Measurements from ENCODE around the gene MRFAP1.

MRFAP1 gene

DNA sequence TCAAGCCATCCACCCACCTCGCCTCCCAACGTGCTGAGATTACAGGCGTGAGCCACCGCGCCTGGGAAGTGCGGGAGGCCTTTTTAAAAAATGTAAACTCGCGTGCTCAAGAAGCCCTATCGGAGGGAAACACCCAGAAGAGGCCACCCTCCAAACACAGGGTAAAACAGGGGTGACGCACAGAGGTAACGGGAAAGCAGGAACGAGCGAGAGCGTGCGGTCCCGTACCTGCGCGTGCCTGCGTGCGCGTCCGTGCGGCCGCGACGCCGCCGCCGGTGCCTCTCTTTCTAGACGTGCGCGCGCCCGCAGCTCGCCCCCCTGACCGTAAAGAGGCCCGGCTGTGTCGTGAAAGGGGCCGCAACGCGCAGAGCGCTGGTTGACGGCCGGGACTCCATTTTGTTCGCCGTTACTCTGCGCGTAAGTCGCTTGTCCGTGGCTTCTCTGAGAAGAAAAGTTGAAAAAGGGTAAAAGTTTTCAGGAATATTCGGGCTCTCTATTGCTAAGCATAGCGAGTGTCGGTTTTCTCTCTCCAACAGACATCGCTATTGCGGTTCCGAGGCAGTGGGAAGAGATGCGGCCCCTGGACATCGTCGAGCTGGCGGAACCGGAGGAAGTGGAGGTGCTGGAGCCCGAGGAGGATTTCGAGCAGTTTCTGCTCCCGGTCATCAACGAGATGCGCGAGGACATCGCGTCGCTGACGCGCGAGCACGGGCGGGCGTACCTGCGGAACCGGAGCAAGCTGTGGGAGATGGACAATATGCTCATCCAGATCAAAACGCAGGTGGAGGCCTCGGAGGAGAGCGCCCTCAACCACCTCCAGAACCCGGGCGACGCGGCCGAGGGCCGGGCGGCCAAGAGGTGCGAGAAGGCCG, at the start of gene MRFAP1:
TSS of gene MRFAP1 (plus strand) at position 394 of the 872 bp plus-strand sequence. CDS start at position 572, 178 bp downstream.
- peak; percentile 75 for DNase-seq (ENCODE audit: low read depth)

DNA sequence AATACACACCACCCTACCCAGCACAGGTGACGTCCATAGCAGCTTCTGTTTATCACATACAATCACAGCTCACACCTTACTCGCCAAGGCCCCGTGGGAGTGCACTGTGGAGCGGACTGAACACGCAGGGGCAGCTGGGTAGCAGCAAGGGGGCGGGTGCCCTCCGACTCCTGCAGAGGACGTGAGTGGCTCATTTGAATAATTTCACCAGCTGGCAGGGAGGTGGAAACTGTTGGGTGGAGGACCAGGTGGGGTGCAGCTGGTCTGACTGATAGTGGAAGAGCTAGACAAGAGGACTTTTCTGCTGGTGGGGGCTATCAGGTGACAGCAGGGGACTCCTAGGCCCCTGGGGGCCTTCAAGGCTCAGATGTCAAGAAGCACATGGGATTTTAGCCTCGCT, 49.2 kb upstream of the MRFAP1 start:
- no peak for DNase-seq (ENCODE audit: low read depth)

DNA sequence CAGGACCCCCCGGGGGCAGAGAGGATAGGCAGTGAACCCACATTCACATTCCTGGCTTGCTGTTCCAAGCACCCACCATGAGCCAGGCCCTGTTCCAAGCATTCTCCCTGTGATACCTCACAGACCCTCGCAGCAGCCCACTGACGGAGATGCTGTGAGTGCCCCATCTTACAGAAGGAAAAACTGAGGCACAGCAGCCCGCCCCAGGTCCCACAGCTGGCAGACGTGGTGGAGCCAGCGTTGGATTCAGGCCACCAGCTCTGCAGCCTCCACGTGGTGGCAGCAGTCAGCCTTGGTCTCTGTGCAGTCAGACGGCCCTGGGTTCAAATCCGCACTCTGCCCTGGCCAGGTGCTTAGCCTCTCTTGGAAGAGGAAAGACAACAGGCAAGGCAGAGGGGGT, 48.7 kb upstream of the MRFAP1 start:
- no peak for DNase-seq (ENCODE audit: low read depth)

DNA sequence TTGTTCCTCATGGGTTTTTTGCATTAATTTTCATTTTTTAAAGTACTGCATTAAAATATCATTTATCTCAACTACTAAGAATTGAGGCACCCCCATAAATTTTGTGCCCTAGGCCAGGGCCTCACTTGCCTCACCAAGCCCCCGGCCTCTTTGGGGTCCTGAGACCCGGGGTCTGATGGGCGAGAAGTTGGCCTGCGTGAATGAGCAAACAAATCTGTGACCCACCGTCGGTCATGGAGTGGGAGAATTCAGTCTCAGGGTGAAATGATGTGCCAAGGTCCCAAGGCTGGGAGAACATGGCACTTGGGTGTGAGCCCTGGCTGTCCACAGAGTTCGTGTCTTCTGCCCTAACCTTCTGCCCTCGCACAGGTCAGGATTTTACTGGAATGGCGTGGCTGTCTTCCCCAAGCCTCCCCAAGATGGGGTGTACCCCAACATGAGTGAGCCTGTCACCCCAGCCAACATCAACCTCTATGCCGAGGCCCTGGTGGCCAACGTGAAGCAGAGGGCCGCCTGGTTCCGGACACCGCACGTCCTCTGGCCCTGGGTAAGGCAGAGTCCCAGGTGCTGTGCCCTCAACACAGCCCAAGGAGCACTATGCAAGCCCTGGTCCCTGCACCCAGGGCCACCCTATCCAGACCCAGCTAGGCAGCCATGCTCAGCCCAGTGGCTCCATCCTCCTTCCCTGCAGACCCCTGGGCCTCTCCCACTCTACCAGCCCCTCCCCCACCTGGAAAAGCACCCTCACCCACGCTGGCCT, 47.5 kb upstream of the MRFAP1 start:
- no peak for DNase-seq (ENCODE audit: low read depth)

DNA sequence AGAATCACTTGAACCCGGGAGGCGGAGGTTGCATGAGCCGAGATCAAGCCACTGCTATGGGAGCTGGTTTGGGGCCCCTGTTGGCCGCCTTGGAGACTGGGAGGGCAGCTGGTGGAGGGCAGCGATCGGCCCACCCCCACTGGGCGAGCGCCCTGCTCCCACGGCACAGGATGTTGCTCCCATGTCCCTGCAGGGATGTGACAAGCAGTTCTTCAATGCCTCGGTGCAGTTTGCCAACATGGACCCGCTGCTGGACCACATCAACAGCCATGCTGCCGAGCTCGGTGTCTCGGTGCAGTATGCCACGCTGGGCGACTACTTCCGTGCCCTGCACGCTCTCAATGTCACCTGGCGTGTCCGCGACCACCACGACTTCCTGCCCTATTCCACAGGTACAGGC, 46.1 kb upstream of the MRFAP1 start:
- no peak for DNase-seq (ENCODE audit: low read depth)

DNA sequence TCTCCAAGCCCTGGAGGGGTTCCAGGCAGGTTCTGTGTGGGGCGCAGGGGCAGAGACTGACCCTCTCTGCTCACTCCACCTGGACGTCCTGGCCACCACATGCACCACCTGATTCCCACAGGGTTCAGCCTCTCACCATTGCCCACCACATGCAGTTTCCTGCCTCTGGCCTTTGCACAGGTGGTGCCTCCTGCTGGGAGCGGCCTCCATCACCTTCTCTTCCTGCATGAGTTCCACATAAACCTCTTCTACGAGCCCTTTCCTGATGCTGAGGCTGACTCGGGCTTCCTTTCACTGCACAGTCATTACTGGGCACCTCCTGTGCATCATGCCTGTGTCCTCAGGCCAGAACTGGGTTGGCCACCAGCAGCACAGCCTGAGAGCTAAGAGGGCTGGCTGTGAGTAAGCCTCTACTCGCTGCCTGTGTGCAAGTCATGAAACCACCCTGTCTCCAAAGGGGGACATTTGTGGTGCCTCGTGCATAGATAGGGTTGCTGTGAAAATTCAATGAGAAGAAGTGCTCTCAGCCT, 45.6 kb upstream of the MRFAP1 start:
- no peak for DNase-seq (ENCODE audit: low read depth)

DNA sequence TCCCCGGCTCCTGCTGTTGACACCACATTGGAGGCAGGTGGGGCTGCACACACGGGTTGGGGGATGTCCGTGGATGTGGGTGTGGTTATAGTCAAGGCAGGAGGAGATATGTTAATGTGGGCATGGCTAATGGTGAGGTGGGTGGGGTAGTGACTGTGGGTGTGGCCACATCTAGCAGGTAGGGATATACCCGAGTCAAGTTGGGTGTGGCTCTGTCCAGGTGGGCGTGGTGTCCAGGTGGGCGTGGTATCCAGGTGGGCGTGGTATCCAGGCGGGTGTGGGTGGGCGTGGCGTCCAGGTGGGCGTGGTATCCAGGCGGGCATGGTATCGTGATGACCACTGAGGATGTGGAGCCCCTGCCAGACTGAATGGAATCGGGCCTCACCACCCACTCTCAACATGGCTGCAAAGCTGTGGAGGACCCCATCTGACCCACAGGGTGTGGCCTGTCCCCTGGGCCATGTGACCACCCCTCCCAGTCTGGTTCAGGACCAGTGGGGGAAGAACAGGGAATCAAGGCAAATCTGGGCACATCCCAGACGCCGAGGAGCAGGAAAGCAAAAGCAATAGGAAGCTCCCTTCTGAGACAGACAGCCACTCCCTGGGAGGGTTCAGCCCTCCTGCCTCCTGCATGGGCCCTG, 44.5 kb upstream of the MRFAP1 start:
- no peak for DNase-seq (ENCODE audit: low read depth)

DNA sequence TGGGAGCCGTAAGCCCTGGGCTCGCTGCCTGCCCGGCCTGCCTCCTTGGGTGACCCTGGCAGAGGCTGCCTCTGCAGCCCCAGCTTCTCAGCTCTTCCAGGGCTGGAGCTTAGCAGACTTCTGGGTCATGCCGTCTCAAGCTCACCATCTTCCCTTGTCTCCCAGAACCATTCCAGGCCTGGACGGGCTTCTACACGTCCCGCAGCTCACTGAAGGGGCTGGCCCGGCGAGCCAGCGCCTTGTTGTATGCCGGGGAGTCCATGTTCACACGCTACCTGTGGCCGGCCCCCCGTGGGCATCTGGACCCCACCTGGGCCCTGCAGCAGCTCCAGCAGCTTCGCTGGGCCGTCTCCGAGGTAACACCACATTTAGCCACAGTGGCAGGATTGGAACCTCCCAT, 43.5 kb upstream of the MRFAP1 start:
- DNase-seq (ENCODE audit: low read depth), result no peak

DNA sequence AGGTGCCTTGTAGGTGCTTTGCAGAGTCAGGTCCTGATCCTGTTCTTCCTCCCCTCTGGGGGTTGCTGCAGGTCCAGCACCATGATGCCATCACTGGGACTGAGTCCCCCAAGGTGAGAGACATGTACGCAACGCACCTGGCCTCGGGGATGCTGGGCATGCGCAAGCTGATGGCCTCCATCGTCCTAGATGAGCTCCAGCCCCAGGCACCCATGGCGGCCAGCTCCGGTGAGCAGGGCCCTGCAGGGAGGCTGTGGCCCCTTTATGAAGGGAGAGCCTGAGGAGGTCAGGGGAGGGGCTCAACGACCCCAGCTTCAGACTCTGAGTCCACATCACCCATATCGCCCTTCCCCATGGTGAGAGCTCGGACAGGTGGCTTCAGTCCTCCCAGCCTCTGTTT, 42.4 kb upstream of the MRFAP1 start:
- no peak for DNase-seq (ENCODE audit: low read depth)

DNA sequence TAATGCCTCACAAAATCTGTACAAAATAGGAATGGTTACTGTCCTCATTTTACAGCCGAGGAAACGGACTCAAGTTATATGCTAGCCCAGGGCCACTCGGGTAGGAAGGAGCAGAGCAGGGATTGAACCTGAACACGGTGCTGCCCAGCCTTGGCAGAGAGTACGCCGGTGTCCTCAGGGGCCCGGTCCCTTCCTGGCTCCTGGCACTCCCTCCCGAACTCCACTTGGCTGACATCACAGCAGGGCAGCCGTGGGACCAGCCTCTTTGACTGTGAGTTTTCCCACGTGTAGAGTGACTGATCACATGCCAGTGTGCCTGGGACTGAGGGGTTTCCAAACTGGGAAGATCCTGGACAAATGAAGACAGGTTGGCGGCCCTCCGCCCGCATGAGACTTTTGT, 41.8 kb upstream of the MRFAP1 start:
- DNase-seq (ENCODE audit: low read depth), result no peak

DNA sequence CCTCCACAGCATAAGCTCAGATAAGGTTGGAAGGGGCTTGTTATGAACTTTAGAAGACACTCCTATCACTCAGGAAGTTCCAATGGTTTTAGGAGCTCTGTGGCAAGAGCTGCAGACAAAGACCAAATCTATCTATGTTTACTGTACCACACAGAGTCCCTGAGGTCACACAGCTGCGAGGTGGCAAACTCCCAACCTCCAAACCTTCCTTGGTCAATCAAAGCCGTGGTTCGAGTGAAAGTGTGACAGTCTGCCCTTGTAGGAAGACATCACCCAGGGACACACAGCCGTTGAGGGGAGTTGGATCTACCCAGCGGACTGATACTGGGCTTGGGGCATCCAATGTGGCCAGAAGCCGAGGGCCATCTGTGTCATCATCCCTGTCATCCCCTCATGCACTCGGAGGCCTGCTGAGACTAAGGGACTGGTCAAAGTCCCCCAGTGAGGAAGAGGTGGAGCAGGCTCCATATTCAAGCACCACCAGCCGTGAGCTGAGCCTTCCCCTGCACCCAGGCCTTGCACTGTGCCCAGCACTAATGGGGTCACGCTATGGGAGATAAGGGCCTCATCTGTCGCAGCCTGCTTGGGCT, 38.7 kb upstream of the MRFAP1 start:
- no peak for DNase-seq (ENCODE audit: low read depth)

DNA sequence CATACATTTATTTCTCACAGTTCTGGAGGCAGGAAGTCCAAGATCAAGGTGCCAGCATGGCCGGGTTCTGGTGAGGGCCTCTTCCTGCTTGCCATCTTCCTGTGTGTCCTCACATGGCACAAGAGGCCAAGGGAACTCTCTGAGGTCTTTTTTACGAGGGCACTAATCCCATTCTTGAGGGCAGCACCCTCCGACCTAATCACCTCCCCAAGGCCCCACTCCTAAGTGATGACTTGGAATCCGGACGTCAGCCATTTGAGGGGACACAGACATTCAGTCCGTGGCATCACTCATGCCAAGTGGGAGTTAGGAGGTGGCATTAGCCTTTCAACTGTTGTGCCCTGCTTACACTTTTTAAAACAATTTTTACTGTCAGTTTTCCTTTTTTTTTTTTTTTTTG, 38.2 kb upstream of the MRFAP1 start:
- no peak for DNase-seq (ENCODE audit: low read depth)

DNA sequence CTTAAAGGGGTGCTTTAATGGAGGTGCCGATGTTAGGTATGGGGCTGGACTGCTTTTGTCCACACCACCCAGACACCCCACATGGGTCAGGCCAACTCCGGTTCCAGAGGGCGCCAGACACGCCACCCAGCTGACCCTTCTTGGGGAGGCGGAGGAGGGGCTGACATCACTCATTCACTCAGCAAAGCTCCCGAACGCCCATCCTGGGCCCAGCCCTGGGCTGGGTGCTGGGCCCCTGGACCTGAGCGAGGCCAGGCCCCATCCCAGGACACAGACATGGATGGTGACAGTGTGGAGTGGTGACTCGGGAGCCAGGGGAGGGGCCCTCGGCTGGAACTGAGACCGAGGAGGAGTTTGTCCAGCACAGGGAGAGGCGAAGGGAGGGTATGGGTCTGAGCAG, 37.4 kb upstream of the MRFAP1 start:
- no peak for DNase-seq (ENCODE audit: low read depth)

DNA sequence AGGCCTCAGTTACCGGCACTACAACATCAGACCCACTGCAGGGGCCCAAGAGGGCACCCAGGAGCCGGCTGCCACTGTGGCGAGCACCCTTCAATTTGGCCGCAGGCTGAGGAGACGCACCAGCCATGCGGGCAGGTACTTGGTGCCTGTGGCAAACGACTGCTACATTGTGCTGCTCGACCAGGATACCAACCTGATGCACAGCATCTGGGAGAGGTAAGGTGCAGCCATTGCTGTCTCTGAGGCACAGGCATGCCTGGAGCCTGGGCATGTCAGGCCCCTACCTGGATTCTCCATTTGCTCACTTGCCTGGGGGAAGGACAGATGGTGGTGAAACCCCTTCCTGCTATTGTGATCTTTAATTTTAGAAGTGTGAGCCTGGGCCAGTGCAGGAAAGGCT, 35.4 kb upstream of the MRFAP1 start:
- no peak for DNase-seq (ENCODE audit: low read depth)

DNA sequence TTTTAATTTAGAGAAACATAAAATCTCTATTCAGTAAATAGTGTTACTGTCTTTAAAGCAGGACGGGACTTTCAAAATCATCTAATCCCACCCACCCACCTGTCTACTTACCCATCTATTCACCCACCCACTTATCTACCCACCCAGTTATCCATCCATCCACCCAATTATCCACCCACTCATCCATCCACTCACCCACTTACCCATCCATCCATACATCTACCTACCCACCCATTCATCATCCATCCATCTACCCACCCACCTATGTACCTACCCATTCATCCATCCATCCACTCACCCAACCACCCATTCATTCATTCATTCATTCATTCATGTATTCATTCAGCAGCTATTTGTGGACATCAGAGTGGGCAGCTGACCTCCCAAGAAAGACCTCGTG, 34.9 kb upstream of the MRFAP1 start:
- DNase-seq (ENCODE audit: low read depth), result no peak

DNA sequence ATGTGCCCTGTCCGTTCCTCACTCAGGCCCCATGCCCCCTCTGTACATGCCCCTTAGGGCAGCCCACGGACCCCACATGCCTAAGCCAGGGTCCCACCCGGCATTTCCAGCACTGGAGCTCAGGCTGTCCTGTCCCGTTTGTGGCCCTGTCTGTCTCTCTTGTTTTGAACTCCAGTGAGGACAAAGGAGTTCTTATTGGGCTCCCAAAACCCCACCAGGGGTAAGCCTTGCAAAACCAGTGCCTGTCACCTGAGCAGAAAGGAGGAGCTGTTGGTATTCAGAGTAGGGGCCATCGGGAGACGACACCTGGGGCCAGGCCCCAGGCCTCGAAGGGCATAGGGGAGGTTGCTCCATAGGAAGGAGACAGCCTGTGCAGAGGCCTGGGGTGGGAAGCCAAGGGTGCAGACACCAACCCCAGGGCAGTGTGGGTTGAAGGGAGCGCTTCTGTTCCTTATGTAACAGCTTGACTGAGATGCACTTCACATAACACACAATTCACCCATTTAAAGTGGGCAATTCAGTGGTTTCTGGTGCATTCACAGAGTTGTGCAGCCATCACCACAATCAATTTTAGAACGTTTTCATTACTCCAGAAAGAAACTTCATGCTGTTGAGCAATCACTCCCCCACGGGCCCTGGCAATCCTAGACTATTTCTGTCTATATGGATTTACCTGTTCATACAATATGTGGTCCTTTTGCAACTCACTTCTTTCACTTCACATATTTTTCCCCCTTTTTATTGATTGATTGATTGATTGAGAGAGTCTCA, 33.8 kb upstream of the MRFAP1 start:
- DNase-seq (ENCODE audit: low read depth), result no peak

DNA sequence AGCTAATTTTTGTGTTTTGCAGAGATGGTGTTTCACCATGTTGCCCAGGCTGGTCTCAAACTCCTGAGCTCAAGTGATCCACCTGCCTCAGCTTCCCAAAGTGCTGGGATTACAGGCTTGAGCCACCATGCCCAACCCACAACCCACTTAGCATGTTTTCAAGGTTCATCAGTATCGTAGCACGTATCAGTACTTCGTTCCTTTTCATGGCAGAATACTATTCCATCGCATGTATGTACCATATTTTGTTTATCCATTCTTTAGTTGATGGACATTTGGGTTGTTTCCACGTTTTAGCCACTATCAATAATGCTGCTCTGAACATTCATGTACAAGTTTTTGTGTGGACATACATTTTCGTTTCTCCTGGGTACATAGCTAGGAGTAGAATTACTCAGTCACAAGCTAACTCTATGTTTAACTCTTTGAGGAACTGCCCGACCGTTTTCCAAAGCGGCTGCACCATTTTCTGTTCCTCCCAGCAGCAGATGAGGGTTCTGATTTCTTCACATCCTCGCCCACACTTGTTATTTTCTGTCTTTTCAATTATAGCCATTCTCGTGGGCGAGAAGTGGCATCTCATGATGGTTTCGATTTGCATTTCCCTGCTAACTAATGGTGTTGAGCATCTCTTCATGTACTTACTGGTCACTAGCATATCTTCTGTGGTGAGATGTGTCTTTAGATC, 33.0 kb upstream of the MRFAP1 start:
- no peak for DNase-seq (ENCODE audit: low read depth)

DNA sequence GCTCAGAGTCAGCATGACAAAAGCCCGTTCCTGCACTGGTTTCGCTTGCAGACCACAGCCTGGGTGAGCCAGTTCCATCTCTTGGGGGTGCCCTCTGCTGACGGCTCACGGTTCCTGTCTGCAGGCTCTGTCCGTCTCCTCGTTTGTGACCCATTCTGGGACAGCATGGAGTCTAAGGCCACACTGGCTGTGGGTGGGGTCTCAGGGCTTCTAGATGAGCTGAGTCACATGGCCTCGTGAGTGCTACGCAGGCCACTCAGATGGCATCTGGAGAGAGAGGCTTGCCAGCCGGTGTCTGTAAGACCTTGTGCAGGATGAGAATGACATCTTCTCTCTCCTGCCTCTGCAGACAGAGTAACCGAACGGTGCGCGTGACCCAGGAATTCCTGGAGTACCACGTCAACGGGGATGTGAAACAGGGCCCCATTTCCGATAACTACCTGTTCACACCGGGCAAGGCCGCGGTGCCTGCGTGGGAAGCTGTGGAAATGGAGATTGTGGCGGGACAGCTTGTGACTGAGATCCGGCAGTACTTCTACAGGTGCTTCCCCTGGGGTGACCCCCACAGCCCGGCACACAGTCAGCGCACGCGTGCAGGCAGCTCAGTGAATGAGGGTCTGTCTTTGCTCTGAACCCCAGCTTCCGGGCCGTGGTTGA, 31.6 kb upstream of the MRFAP1 start:
- DNase-seq (ENCODE audit: low read depth), result no peak

DNA sequence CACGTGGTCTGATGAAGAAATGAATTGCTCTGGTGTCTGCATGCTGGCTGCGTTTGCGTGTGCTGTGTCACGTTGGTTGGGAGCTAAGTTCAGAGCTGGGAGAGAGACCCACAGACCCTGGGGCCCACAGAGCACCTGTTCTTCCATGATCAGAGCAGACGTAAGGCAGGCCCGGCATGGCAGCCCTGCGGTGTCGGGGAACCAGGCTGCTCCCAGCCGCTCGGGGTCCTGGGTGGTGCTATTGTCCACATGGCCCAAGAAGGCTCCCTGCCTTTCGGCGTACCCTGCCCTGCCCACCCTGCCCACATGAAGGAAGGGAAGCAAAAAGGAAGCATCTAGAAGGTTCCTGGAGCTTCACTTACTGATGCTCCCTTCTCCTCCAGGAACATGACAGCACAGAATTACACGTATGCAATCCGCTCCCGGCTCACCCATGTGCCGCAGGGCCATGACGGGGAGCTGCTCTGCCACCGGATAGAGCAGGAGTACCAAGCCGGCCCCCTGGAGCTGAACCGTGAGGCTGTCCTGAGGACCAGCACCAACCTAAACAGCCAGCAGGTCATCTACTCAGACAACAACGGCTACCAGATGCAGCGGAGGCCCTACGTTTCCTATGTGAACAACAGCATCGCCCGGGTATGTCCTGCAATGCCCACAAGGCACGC, 30.9 kb upstream of the MRFAP1 start:
- no peak for DNase-seq (ENCODE audit: low read depth)

Measured in HS-5 (cell line).